Measurements from ENCODE around the gene TRAIP. TPM values are rescaled to one million over a fixed set of nuclear protein-coding genes. Genes with fewer than 3 reads are reported as not detected.
"Not testable (repeated sequence)": the region's sequence is repeated elsewhere in the genome, so short reads cannot be mapped to it uniquely, and the experiment has no call there.

TRAIP gene
- total RNA-seq, 1 donor from 2014 or later = 3.2 TPM

- no peak for DNase-seq (ENCODE audit: low read depth in 2 of 2)
Measured at GRCh38 chr3:49792371-49793150, 63.8 kb downstream of the TRAIP start.

- no peak for DNase-seq (ENCODE audit: low read depth in 2 of 2)
Measured at GRCh38 chr3:49791571-49791970, 64.8 kb downstream of the TRAIP start.

DNA sequence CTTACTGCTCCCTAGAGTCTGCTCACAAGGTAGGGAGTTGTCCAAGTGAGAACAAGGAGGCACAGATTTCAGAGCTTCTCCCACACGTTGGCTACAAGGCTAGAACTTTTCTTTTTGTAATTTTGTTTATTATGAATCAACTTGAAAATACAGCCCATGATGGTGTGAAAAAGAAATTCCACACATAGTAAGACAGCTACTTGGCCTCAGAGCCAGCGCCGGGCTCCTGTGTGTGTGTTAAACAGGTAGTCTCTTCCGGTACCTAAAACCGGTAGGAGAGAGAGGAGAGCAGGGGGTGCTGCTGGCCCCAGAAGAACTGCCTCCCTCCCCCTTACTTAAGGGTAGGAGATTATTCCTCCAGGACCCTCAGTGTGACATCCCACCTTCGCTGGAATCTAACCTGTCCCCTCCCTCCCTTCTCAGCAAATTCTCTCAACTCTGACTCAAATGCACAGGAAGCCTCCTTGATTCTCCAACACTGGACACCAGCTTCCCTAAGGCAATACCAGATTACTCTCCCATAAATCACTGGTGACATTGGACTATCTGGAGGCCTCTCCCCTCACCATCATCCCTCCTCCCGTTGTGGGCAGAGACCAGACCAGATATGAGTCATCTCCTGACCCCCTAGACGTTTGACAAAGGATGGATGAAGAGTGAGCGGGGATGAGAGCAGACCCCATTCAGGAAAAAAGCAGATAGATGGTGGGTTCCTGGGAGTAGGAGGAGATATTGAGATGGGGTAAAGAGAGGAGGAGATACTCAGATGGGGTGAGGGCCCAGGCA lies 65.5 kb downstream of the TRAIP start:
- peak in 1 of 2 donors; percentile 12 for DNase-seq (ENCODE audit: low read depth in 2 of 2)

DNA sequence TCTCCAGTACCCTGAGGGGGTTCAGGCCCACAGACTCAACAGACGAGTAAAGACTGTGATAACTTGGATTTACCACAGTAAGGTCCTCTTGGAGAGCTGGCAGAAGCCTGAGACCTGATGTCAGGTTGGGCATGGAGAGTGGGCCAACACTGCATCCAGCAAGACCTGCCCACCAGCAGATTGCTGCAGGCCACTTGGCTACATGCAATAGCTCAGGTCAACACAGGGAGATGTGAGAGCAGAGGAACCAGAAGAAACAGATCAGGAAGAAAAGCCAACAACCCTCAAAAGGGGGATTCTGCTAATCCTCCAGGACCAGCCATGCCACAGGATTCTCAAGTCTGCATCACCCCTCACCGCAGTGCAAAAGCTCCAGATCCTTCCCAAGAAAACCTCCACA lies 68.3 kb downstream of the TRAIP start:
- DNase-seq (ENCODE audit: low read depth in 2 of 2) = no peak

DNA sequence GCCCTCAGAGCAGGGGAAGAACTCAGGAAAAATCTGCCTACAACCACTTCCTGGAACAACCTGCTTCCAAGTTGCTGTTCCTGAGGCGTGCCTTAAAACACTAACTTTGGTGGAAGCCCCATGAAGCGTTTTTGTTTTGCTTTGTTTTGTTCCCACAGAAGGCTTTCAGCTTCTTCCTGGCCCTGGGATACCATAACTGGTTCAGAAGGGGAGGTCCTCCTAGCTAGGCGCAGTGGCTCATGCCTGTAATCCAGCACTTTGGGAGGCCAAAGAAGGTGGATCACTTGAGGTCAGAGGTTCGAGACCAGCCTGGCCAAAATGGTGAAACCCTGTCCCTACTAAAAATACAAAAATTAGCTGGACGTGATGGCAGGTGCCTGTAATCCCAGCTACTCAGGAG lies 68.8 kb downstream of the TRAIP start:
- peak in 1 of 2 donors; percentile 27 for DNase-seq (ENCODE audit: low read depth in 2 of 2)

GRCh38 chr3:49787182-49787464 lies 69.2 kb downstream of the TRAIP start:
- peak in 1 of 2 donors; percentile 58 for DNase-seq (ENCODE audit: low read depth in 2 of 2)

DNA sequence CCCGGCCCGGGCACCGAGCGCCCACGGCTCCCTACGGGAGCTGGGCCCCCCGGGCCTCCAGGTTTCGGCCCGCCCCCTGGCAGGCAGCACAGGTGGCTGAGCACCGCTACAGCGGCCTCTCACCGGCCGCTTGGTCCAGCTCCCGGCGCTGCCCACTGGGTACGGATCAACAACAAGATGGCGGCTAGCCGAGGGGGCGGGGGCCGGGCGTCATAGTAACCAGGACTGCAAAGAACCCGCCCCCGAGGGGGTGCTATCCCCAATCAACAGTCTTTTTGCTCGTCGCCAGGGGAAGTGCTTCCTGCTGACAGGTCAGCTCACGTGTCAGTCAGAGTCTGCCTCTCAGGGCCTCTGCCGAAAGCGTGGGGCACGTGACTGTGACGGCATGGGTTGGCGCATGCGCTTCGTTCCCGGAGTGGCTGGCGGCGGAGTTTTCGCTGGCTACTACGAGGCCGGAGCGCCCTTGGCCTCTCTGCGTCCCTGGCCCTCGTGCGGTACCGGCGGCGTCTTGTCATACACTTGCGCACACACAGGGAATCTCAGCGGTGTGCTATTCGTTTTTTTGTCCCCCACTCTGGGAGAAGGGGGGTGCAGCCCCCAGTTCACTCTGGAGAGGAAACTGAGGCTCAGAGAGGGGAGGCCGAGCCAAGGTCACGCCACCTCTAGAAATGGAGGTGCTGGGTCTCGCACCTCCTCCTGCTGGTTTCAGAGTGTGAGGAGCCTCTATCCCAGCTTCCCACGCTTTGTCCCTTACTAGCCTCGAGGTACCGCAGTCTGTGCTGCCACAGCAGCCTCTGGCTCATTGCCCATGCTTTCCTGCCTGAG lies 69.8 kb downstream of the TRAIP start, which contains the start of gene IP6K1:
IP6K1 (minus strand) TSS at position 186 of the 825 bp plus-strand sequence. CDS start 38,502 bp downstream, outside the sequence.
- peak; percentile 100 for DNase-seq (ENCODE audit: low read depth in 2 of 2)

GRCh38 chr3:49785565-49786356 lies 70.6 kb downstream of the TRAIP start:
- DNase-seq (ENCODE audit: low read depth in 2 of 2) = peak in 1 of 2 donors; percentile 55

GRCh38 chr3:49782277-49782676 lies 74.1 kb downstream of the TRAIP start:
- not testable (repeated sequence) for DNase-seq (ENCODE audit: low read depth in 2 of 2)

GRCh38 chr3:49781415-49782199 lies 74.8 kb downstream of the TRAIP start:
- no peak for DNase-seq (ENCODE audit: low read depth in 2 of 2)

GRCh38 chr3:49780975-49781365 lies 75.4 kb downstream of the TRAIP start:
- DNase-seq (ENCODE audit: low read depth in 2 of 2) = not testable (repeated sequence)

DNA sequence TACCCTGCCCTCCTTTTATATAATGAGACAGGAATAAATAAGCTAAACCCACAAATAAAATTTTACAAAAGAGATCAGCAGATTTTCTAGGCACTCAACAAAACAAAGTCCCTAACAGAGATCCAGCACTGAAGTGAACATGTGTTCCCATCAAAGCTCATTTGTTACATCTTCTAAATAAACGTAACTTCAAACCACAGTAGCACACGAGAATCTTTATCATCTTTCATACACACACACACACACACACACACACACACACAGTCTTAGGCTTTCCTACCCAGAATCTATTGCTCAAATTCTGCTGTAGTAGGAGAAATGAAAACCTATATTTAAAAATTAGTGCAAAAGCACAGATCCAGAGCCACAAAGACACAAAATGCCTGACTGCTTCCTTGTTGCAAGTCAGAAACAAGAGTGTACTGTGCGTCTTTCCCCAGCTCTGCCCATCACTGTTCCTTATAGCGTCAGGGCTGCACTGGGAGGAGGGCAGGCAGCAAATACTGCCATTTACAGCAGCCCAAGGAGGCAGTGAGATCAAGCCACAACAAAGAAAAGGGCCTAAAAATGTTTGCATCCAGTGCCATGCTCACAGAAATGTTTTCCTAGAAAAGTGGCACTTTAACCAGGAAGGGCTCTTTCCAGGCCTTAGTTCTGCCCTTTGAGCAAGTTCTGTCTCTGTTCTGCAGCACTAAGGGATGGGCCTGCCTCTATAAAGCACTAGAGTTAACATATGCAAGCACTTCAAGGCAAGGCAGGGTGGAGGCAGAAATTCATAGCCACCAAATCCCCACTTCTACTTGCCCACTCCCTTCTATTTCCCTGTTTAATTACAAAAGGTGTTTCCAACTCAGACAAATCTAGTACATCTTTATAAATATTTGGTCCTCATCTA lies 76.0 kb downstream of the TRAIP start:
- no peak for DNase-seq (ENCODE audit: low read depth in 2 of 2)

DNA sequence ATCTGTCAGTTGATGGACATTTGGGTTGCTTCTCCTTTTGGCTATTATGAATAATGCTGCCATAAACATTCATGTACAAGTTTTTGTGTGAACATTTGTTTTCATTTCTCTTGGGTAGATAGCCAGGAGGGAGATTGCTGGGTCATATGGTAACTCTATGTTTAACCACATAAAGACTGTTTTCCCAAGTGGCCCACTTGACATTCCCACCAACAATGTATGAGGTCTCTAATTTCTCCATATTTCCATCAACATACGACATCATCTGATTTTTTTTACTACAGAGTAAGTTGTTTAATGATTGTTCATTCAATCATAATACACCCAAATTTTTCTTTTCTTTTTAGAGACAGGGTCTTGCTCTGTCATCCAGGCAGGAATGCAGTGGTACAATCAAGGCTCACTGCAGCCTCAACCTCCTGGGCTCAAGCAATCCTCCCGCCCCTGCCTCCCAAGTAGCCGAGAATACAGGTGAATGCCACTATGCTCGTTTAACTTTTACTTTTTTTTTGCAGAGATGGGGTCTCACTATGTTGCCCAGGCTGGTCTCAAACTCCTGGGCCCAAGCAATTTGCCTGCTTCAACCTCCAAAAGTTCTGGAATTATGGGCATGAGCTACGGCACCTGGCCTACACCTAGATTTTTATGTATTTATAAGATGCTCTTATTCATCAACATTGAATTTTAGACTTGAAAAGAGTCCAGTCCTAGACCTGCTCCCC lies 76.8 kb downstream of the TRAIP start:
- no peak for DNase-seq (ENCODE audit: low read depth in 2 of 2)

Other genes with a start within 250 kb of the TRAIP start
- gene APEH, start 182.2 kb downstream of the TRAIP start, total RNA-seq = 108 and 118 TPM in 2 replicates
- 1.8 and 2.1 TPM in 2 replicates for gene MST1, start 167.1 kb downstream of the TRAIP start, total RNA-seq
- 18.4 and 28.6 TPM in 2 replicates for gene RNF123, start 167.0 kb downstream of the TRAIP start, total RNA-seq
- gene AMIGO3, start 136.9 kb downstream of the TRAIP start, total RNA-seq = not detected in 2 replicates
- 20.9 and 28.2 TPM in 2 replicates for gene GMPPB, start 132.6 kb downstream of the TRAIP start, total RNA-seq
- 41.1 and 60.8 TPM in 2 replicates for gene IP6K1, start 70.0 kb downstream of the TRAIP start, total RNA-seq
- gene CDHR4, start 56.7 kb downstream of the TRAIP start, total RNA-seq = not detected in 2 replicates
- gene INKA1, start 53.3 kb downstream of the TRAIP start, total RNA-seq = 13.6 and 15.0 TPM in 2 replicates
- 21.6 and 37.4 TPM in 2 replicates for gene UBA7, start 42.6 kb downstream of the TRAIP start, total RNA-seq
- gene CAMKV, start 13.3 kb upstream of the TRAIP start, total RNA-seq = not detected in 2 replicates
- gene MST1R, start 47.3 kb upstream of the TRAIP start, total RNA-seq = 0.13 TPM in 2 replicates
- gene MON1A, start 73.2 kb upstream of the TRAIP start, total RNA-seq = 6.5 and 10.0 TPM in 2 replicates
- 21.4 and 32.1 TPM in 2 replicates for gene RBM6, start 83.6 kb upstream of the TRAIP start, total RNA-seq
- 108 and 148 TPM in 2 replicates for gene RBM5, start 232.4 kb upstream of the TRAIP start, total RNA-seq

Measured in dermis microvascular lymphatic vessel endothelial cell (primary cell).